Prostate gland (tissue), 2 donors: ENCODE data around the gene KPNA2. TPM values are rescaled to one million over a fixed set of nuclear protein-coding genes. Genes with fewer than 3 reads are reported as not detected.

Experiments
- DNase-seq: peaks from one replicate; pipeline ENCODE4 v3.0.0-alpha.2; 2019; ENCODE audit warnings: low spot score
- H3K27ac ChIP-seq, 2 donors: fragments of 200-600 bp; sonication (generic); 2 replicates each; pipeline ENCODE4 v1.5.1; 2017 to 2019
- H3K27me3 ChIP-seq: fragments of 200-600 bp; sonication (generic); replicated peaks from 2 replicates; pipeline ENCODE4 v1.5.1; 2019; ENCODE audit not compliant: insufficient read depth
- H3K36me3 ChIP-seq, 2 donors: fragments of 200-600 bp; sonication (generic); 1 replicate in 1 of 2; 2 replicates in 1 of 2; pipeline versions ENCODE4 v1.5.1 to v1.8.1; 2017 to 2019
- H3K4me1 ChIP-seq: fragments of 200-600 bp; sonication (generic); replicated peaks from 2 replicates; pipeline ENCODE4 v1.5.1; 2019
- H3K4me3 ChIP-seq, 2 donors: fragments of 200-600 bp; sonication (generic); 2 replicates each; pipeline ENCODE4 v1.5.1; 2017 to 2019
- H3K9me3 ChIP-seq: fragments of 200-600 bp; sonication (generic); 2 replicates; pipeline ENCODE4 v1.5.1; 2017
- POLR2A ChIP-seq: fragments of 450-650 bp; IDR thresholded peaks from one replicate; pipeline ENCODE4 v1.6.1; 2016; ENCODE audit warnings: antibody characterized with exemption, mild to moderate bottlenecking
- POLR2AphosphoS5 ChIP-seq: sonication (generic); formaldehyde crosslinking; IDR thresholded peaks from one replicate; pipeline ENCODE4 v1.6.1; 2017; ENCODE audit warnings: antibody characterized with exemption
- WGBS: methylation state at CpG from one replicate; pipeline ENCODE4 v1.1.5; 2018; 5-methylcytosine and 5-hydroxymethylcytosine counted together
- intact Hi-C: fragments of 100-400 bp; cut with DNase I; formaldehyde crosslinking; loops from one replicate; pipeline ENCODE4 v1.14.2; 2022
- total RNA-seq, 2 donors: library from RNA; depleted of rRNA; stranded (reverse); fragments of >200 nt; gene quantifications; one replicate each; pipeline ENCODE4 v1.1.0, GENCODE V29; 2016
- TF ChIP-seq, protein P1 (sequence below), 4 experiments: fragments of 200-600 bp in 2 of 4; fragments of 450-650 bp in 2 of 4; sonication (generic) in 2 of 4; IDR thresholded peaks; 1 replicate in 3 of 4; 2 replicates in 1 of 4; pipeline ENCODE4 v1.5.1; 2016 to 2019; ENCODE audit warnings: antibody characterized with exemption in 4 of 4, mild to moderate bottlenecking in 2 of 4, moderate library complexity in 2 of 4

Gene KPNA2
- total RNA-seq, 2 donors from 2014 or later, result 13.4 to 68.4 TPM

DNA sequence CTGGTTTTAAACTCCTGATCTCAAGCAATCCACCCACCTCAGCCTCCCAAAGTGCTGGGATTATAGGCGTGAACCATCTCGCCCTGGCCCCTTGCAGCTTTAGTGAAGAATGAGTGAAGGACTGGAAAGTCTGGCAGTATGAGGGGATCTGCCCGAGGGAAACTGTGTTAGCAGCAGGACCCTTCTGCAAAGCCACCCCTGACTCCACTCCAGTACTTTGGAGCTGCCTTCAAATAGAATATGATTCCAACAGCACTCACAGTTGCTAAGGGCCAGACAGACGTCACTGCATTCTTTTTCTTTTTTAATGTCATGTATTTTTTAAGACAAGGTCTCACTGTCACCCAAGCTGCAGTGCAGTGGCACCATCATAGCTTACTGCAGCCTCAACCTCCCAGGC lies 52.3 kb downstream of the KPNA2 start:
- Histone ChIP-seq H3K4me3 (no peak overlapping the region), H3K4me1 (no peaks in the 10 kb centered on the region), H3K9me3 (no peaks in the 10 kb centered on the region), H3K36me3 (no peaks in the 10 kb centered on the region), H3K27me3 (no peaks in the 10 kb centered on the region), H3K27ac (no peak overlapping the region)
- DNase-seq, result no peak
- intact Hi-C loops, result no loop called here
- 76% methylated on average over 4 of the region's 4 CpGs for WGBS
- TF ChIP-seq POLR2A (no peak), POLR2AphosphoS5 (no peak)
- TF ChIP-seq, protein P1, sequence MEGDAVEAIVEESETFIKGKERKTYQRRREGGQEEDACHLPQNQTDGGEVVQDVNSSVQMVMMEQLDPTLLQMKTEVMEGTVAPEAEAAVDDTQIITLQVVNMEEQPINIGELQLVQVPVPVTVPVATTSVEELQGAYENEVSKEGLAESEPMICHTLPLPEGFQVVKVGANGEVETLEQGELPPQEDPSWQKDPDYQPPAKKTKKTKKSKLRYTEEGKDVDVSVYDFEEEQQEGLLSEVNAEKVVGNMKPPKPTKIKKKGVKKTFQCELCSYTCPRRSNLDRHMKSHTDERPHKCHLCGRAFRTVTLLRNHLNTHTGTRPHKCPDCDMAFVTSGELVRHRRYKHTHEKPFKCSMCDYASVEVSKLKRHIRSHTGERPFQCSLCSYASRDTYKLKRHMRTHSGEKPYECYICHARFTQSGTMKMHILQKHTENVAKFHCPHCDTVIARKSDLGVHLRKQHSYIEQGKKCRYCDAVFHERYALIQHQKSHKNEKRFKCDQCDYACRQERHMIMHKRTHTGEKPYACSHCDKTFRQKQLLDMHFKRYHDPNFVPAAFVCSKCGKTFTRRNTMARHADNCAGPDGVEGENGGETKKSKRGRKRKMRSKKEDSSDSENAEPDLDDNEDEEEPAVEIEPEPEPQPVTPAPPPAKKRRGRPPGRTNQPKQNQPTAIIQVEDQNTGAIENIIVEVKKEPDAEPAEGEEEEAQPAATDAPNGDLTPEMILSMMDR (IDR thresholded peaks at IDR 0.05), result no peak

DNA sequence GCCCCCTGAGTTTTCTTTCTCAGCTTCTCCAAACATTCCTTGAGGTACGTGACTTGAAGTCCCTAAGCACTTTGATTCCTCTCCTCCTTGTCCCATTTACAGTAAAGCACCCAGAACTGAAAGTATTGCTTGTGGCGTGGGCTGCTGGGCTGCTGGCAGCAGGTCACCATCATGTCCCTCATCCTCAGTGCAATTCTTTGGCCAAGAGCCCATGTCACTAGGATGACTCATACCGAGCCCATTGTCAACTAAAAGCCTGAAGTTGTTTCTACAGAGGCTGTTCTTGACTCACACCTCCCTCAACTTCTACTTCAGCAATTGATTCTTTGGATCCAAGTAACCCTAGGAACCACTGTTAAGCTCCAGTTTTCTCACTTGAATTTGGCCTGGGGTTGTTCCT lies 54.3 kb downstream of the KPNA2 start:
- Histone ChIP-seq H3K4me1 (no peaks in the 10 kb centered on the region), H3K36me3 (no peaks in the 10 kb centered on the region), H3K27me3 (no peaks in the 10 kb centered on the region), H3K9me3 (no peaks in the 10 kb centered on the region), H3K4me3 (no peak overlapping the region), H3K27ac (no peak overlapping the region)
- no peak for DNase-seq
- intact Hi-C loops, result no loop called here
- TF ChIP-seq, protein P1 (IDR thresholded peaks at IDR 0.05), result no peak
- TF ChIP-seq POLR2A, result no peak
- 32% methylated on average over 3 of the region's 3 CpGs for WGBS

DNA sequence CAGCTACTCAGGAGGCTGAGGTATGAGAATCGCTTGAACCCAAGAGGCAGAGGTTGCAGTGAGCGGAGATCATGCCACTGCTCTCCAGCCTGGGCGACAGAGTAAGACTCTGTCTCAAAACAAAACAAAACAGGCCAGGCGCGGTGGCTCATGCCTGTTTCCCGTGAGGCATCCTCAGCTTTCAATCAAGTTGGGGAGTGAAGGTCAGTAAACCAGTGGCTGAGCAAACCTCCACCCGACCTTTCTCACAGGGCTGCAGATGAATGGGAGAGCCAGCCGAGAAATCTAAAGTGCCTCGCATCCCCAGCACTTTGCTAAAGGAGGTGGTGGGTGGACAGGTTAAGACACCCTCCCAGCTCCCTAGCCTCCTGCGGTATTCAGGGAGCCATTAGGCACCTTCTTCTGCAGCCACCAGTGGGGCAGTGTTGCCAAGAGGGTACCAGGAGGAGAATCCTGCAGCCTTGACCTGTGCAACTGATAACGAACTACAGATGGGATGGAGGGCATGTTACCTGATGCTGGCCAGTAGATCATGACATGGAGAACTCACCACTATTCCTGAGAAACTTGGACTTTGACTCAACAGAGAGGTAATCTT lies 59.0 kb downstream of the KPNA2 start:
- 88% methylated on average over 11 of the region's 11 CpGs for WGBS
- DNase-seq, result no peak
- TF ChIP-seq POLR2A (no peak), POLR2AphosphoS5 (no peak)
- TF ChIP-seq, protein P1 (IDR thresholded peaks at IDR 0.05), result no peak
- Histone ChIP-seq H3K27me3 (no peaks in the 10 kb centered on the region), H3K4me3 (no peak overlapping the region), H3K36me3 (no peaks in the 10 kb centered on the region), H3K9me3 (no peaks in the 10 kb centered on the region), H3K4me1 (no peaks in the 10 kb centered on the region), H3K27ac (no peak overlapping the region)
- intact Hi-C loops, result no loop called here

DNA sequence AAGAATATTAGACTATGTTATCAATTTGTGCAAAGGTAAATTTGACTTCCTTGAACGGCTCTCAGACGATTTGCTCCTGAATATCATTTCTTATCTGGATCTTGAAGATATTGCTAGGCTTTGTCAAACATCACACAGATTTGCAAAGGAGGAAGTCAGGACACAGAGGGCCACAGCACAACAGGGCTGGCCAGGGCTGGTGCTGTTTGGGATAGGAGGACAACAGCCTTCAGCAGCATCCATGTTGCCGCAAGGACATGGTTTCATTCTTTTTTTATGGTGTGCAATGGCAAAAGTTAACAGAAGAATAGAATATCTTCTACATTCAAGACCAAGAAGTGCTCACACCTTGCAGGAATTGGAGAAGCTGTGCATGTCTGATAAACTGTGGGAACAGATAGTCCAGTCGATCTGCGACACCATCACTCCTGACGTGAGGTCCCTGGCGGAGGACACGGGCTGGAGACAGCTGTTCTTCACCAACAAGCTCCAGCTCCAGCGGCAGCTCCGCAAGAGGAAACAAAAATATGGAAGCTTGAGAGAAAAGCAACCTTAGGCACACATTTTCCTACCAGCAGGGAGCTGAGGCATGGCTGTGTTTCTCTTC lies 59.8 kb downstream of the KPNA2 start:
- no peaks in the 10 kb centered on the region for H3K27me3 ChIP-seq
- TF ChIP-seq, protein P1 (IDR thresholded peaks at IDR 0.05), result no peak
- TF ChIP-seq POLR2AphosphoS5 (no peak), POLR2A (no peak)
- intact Hi-C loops, result no loop called here
- DNase-seq, result no peak
- H3K4me3 ChIP-seq, result no peak overlapping the region
- WGBS, result 87% methylated on average over 10 of the region's 10 CpGs
- no peak overlapping the region for H3K27ac ChIP-seq
- no peaks in the 10 kb centered on the region for H3K9me3 ChIP-seq
- H3K4me1 ChIP-seq, result no peaks in the 10 kb centered on the region
- H3K36me3 ChIP-seq, result no peaks in the 10 kb centered on the region

DNA sequence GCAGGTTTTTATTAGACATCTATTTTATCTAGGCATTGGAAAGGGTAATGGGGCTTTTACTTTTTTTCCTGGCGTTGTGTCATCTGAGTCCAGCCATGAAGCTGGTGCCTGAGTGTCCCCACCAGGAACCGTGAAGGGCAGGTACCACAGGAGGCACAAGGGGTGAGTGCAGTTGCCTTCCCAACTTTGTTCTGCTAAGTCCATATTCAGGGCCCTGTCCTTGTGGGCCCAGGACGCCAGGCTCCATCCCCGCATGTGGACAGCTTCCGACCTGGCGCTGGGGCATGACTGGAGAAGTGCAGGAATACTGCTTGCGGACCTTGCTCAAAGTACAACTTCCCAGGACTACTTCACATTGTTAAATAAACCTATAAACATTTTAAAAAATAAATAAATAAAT lies 60.6 kb downstream of the KPNA2 start:
- DNase-seq, result no peak
- intact Hi-C loops, result no loop called here
- no peaks in the 10 kb centered on the region for H3K9me3 ChIP-seq
- H3K36me3 ChIP-seq, result no peaks in the 10 kb centered on the region
- WGBS, result 94% methylated on average over 7 of the region's 7 CpGs
- no peak overlapping the region for H3K27ac ChIP-seq
- no peaks in the 10 kb centered on the region for H3K4me1 ChIP-seq
- no peaks in the 10 kb centered on the region for H3K27me3 ChIP-seq
- TF ChIP-seq, protein P1 (IDR thresholded peaks at IDR 0.05), result no peak
- TF ChIP-seq POLR2A, result no peak
- no peak overlapping the region for H3K4me3 ChIP-seq
